Naive thymus-derived CD8-positive, alpha-beta T cell (primary cell): ENCODE data around the gene SORCS2. TPM values are rescaled to one million over a fixed set of nuclear protein-coding genes. Genes with fewer than 3 reads are reported as not detected.
A peak's percentile ranks its signal among the peaks of the same experiment; 100 is the strongest.

Source experiments
- ATAC-seq, 2 donors: fragments of 150-1000 bp; cut with Tn5 transposase in 1 of 2; sonication (Bioruptor Pico), chemical (Tn5 transposase) in 1 of 2; 1 replicate in 1 of 2; 2 replicates in 1 of 2; pipeline ENCODE4 v1.10.0; 2021; ENCODE audit warnings: mild to moderate bottlenecking in 2 of 2, moderate library complexity in 2 of 2
- POLR2A ChIA-PET: fragments of 350-600 bp; sonication (Branson Sonifier 250); formaldehyde crosslinking; loops from one replicate; lab custom pipeline; 2021; ENCODE audit warnings: antibody characterized with exemption; lab: Charles Lee
- DNase-seq, 10 donors: peaks; one replicate each; pipeline versions ENCODE4 v3.0.0 to v3.0.0-alpha.2; 2020 to 2022
- H3K27ac Mint-ChIP-seq, 10 donors: one replicate each; pipeline ENCODE4 v1.8.0; 2020 to 2022; ENCODE audit warnings: mild to moderate bottlenecking in 10 of 10, mixed read lengths in 10 of 10, moderate library complexity in 4 of 10, inconsistent platforms in 1 of 10
- H3K27me3 Mint-ChIP-seq, 5 donors: one replicate each; pipeline ENCODE4 v1.8.0; 2021 to 2022; ENCODE audit warnings: mixed read lengths in 5 of 5
- H3K36me3 Mint-ChIP-seq, 3 donors: one replicate each; pipeline ENCODE4 v1.8.0; 2020 to 2022; ENCODE audit warnings: mixed read lengths in 3 of 3, mild to moderate bottlenecking in 2 of 3, inconsistent platforms in 1 of 3
- H3K4me1 Mint-ChIP-seq, 4 donors: one replicate each; pipeline ENCODE4 v1.8.0; 2021 to 2022; ENCODE audit warnings: mixed read lengths in 4 of 4
- H3K4me3 Mint-ChIP-seq, 10 donors: one replicate each; pipeline ENCODE4 v1.8.0; 2020 to 2022; ENCODE audit warnings: mild to moderate bottlenecking in 10 of 10, mixed read lengths in 10 of 10, moderate library complexity in 6 of 10, inconsistent platforms in 1 of 10
- H3K9me3 Mint-ChIP-seq, 9 donors: one replicate each; pipeline ENCODE4 v1.8.0; 2020 to 2022; ENCODE audit warnings: mixed read lengths in 9 of 9, mild to moderate bottlenecking in 3 of 9, inconsistent platforms in 1 of 9, moderate library complexity in 1 of 9
- polyA plus RNA-seq, 3 donors: library from polyadenylated mRNA; unstranded; fragments of 300-500 nt; fragmentation: Illumina TruSeq; gene quantifications; one replicate each; pipeline ENCODE4 v1.2.3, GENCODE V29; 2021
- total RNA-seq, 8 experiments: library from RNA in 2 of 8; stranded (reverse) in 2 of 8; gene quantifications; one replicate each; pipeline ENCODE4 v1.2.3 and lab custom pipeline; 2021 to 2026

The SORCS2 gene
- total and polyA plus RNA-seq, 5 experiments from 2014 or later, result not detected

DNA sequence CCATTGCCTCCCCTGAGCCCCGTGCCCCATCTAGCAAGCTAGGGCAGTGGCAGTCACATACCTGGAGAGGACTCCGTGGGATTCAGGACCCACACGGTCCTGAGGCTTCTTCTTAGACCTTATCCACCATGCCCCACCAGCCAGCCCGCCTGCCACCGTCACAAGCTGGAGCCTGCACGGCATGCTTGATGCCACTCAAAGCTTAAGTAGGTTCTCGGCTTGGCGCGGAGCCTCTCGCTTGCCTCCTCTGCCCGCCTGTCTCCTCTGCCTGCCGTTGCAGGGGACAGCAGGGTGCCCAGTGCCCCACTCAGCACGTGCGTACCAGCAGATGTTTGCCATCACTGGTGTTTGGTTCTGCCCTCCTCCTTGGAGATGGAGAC, 228.3 kb downstream of the SORCS2 start:
- ATAC-seq (no peak), DNase-seq (peak in 1 of 10 donors; percentile 27)
- H3K27ac Mint-ChIP-seq, result no peak overlapping the region
- peaks cover 3 to 32% (median 8%) of the 10 kb centered on the region in 5 donors for H3K27me3 Mint-ChIP-seq
- no peaks in the 10 kb centered on the region for H3K4me1 Mint-ChIP-seq
- H3K4me3 Mint-ChIP-seq, result no peak overlapping the region
- peaks cover 0 to 9% (median 5%) of the 10 kb centered on the region in 9 donors for H3K9me3 Mint-ChIP-seq
- POLR2A ChIA-PET, result no interaction called here
- peaks cover 0 to 2% (median 0%) of the 10 kb centered on the region in 3 donors for H3K36me3 Mint-ChIP-seq

- DNase-seq (peak in 2 of 10 donors; percentile 4 to 9), ATAC-seq (no peak)
- no peak overlapping the region for H3K27ac Mint-ChIP-seq
- POLR2A ChIA-PET, result no interaction called here
- H3K4me3 Mint-ChIP-seq, result no peak overlapping the region
- H3K4me1 Mint-ChIP-seq, result no peaks in the 10 kb centered on the region
- peaks cover 3 to 23% (median 4%) of the 10 kb centered on the region in 5 donors for H3K27me3 Mint-ChIP-seq
- H3K9me3 Mint-ChIP-seq, result peaks cover 0 to 9% (median 5%) of the 10 kb centered on the region in 9 donors
- H3K36me3 Mint-ChIP-seq, result peaks cover 0 to 2% (median 0%) of the 10 kb centered on the region in 3 donors
Measured at GRCh38 chr4:7421356-7422150, 229.2 kb downstream of the SORCS2 start.

DNA sequence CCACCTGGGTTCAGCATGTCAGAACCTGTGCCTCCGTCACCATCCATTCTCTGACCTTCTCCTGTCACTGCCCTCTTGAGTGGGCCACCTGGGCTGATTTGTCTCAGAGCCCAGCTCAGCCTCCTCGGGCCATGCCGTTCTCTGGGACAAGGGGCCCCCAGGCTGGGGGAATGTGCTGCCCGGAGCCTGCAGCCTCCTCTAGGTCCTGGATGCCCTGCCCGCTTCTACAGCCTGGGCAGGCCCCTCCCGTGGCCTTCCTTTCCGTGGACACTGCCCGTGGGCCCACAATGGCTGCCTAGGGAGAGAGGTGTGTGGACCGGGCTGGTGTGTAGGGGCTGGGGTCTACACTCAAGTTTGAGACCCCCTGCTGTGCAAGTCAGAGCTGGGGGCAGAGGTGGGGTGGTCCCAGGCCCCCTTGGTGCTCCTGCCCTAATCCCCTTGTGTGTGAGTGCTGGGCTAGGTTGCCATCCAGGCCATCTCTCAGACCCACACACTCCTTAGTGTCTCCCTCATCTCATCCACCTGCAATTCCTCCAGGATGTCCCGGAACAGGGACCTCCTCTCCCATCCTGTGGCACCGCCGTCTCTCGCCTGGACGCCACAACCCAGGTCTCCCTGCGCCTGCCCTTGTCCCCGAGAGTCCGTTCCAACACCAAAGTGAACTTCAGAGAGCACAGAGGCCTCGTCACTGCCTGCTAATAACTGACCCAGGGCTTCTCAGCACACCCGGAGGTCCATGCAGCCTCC, 230.0 kb downstream of the SORCS2 start:
- Mint-ChIP-seq H3K9me3 (peaks cover 0 to 9% (median 5%) of the 10 kb centered on the region in 9 donors), H3K27me3 (peaks cover 2 to 22% (median 3%) of the 10 kb centered on the region in 5 donors), H3K4me3 (no peak overlapping the region), H3K27ac (no peak overlapping the region), H3K4me1 (no peaks in the 10 kb centered on the region), H3K36me3 (peaks cover 0 to 2% (median 0%) of the 10 kb centered on the region in 3 donors)
- POLR2A ChIA-PET, result no interaction called here
- DNase-seq (peak in 1 of 10 donors; percentile 11), ATAC-seq (no peak)

- Mint-ChIP-seq H3K9me3 (peaks cover 0 to 9% (median 5%) of the 10 kb centered on the region in 9 donors), H3K36me3 (peaks cover 0 to 2% (median 0%) of the 10 kb centered on the region in 3 donors), H3K4me3 (no peak overlapping the region), H3K27me3 (peaks cover 2 to 19% (median 3%) of the 10 kb centered on the region in 5 donors), H3K4me1 (no peaks in the 10 kb centered on the region), H3K27ac (peak overlapping the region in 2 of 10 donors; percentile 74 to 88)
- DNase-seq, result no peak
- ATAC-seq, result no peak
- POLR2A ChIA-PET, result no interaction called here
Measured at GRCh38 chr4:7422898-7423180, 230.5 kb downstream of the SORCS2 start.

- Mint-ChIP-seq H3K4me1 (no peaks in the 10 kb centered on the region), H3K27me3 (peaks cover 0 to 14% (median 2%) of the 10 kb centered on the region in 5 donors), H3K27ac (peak overlapping the region in 1 of 10 donors; percentile 88), H3K9me3 (peaks cover 0 to 5% (median 2%) of the 10 kb centered on the region in 9 donors), H3K36me3 (peaks cover 0 to 2% (median 0%) of the 10 kb centered on the region in 3 donors), H3K4me3 (no peak overlapping the region)
- peak in 2 of 10 donors; percentile 7 to 11 for DNase-seq
- POLR2A ChIA-PET, result no interaction called here
- ATAC-seq, result no peak
Measured at GRCh38 chr4:7423391-7423790, 231.1 kb downstream of the SORCS2 start.

GRCh38 chr4:7423801-7424552, 231.6 kb downstream of the SORCS2 start:
- H3K27ac Mint-ChIP-seq, result no peak overlapping the region
- DNase-seq, result peak in 2 of 10 donors; percentile 16 to 30

DNA sequence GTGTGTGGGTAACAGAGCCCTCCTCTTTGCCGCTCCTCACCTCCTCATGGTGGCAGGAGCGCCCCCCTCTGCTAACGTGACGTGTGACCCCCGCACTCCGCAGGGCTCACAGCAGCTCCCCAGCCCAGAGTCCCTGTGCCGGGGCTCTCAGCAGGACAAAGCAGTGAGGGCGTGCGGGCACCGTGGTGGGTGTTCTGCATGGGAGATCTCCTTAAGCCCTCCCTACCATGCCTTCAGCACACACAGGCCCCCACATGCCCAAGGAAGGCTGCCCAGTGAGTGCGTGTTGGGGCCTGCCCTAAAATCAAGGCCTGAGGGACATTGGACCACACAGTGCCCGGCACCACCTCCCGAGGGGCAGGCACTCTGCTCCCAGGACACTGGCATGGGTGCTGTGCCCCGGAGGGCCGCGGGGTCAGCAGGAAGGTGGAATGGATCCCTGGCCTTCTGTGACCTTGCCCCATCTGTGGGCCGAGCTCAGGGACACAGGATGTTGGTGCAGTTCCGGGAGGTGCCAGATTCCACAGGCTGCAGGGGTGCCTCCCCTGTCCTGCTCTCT, 232.3 kb downstream of the SORCS2 start:
- peaks cover 0 to 2% (median 0%) of the 10 kb centered on the region in 9 donors for H3K9me3 Mint-ChIP-seq
- POLR2A ChIA-PET, result no interaction called here
- no peaks in the 10 kb centered on the region for H3K36me3 Mint-ChIP-seq
- no peak overlapping the region for H3K27ac Mint-ChIP-seq
- DNase-seq (peak in 2 of 10 donors; percentile 9 to 30), ATAC-seq (no peak)
- no peak overlapping the region for H3K4me3 Mint-ChIP-seq
- peaks cover 0 to 2% (median 0%) of the 10 kb centered on the region in 4 donors for H3K4me1 Mint-ChIP-seq
- peaks cover 0 to 14% (median 2%) of the 10 kb centered on the region in 5 donors for H3K27me3 Mint-ChIP-seq

More at GRCh38 chr4:7423801-7424552, 231.6 kb downstream of the SORCS2 start:
- H3K36me3 Mint-ChIP-seq, result no peaks in the 10 kb centered on the region
- POLR2A ChIA-PET, result no interaction called here
- peaks cover 0 to 2% (median 0%) of the 10 kb centered on the region in 4 donors for H3K4me1 Mint-ChIP-seq
- peaks cover 0 to 14% (median 2%) of the 10 kb centered on the region in 5 donors for H3K27me3 Mint-ChIP-seq
- H3K9me3 Mint-ChIP-seq, result peaks cover 0 to 2% (median 0%) of the 10 kb centered on the region in 9 donors
- ATAC-seq, result no peak
- H3K4me3 Mint-ChIP-seq, result no peak overlapping the region

DNA sequence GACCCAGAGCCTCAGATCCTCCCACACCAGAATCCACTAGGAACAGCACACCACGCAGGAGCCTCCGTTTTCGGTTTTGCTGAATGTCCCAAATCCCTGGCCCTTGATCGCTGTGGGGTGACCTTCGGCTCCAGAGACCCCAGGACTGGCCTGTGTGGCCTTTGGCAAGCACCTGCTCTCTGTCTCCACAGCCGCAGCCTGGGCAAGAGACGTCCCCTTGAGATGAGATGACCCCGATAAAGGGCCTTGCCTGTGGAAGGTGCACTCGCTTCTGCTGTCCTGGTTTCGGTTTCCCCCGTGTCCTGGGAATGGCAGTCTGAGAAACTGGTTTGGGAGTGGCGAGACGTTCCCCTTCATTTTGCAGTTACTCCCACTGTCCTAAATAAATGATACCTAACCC, 232.8 kb downstream of the SORCS2 start:
- ATAC-seq (no peak), DNase-seq (peak in 2 of 10 donors; percentile 10 to 31)
- peaks cover 0 to 2% (median 0%) of the 10 kb centered on the region in 4 donors for H3K4me1 Mint-ChIP-seq

DNA sequence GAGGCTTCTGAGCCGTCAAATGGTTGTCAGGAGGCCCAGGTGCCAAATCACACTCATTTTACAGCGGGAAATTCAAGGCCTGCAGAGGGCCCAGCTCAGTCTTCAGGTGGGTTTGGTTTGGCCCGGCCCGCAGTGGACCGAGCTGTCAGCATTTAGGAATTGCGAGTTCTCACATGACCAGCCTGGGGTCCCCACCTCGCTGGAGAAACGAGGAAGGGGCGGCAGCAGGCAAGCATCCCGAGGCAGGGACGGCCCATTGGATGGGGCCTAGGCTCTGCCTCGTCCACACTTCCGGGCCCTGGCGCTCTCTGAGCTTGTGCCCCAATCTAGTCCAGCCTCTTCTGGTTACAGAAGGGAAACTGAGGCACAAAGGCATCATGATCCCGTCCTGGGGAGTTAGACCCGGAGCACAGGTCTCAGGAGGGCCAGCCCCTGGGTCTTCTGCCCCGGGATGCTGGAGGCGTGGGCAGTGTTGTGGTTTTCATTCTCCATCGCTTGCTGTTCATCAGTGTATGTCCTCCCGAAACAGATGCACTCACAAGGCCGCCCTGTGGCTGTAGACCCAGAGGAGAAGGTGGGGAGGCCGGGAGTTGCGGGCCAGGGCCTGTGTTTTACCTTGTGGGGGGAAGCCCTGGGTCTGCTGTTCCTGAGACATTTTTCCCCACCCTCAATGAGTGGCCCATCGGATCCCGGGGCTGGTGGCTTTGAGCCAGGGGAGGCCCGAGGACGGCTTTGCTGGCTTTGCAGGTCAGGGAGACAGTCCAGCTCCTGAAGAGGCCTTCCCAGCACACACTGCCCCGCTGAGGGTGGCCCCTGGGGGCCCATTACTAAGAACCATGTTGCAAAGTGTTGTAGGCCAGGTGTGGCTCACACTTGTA, 233.5 kb downstream of the SORCS2 start:
- peaks cover 0 to 14% (median 3%) of the 10 kb centered on the region in 5 donors for H3K27me3 Mint-ChIP-seq
- no peak overlapping the region for H3K4me3 Mint-ChIP-seq
- DNase-seq (peak in 2 of 10 donors; percentile 13 to 40), ATAC-seq (no peak)
- H3K27ac Mint-ChIP-seq, result no peak overlapping the region
- peaks cover 0 to 2% (median 0%) of the 10 kb centered on the region in 4 donors for H3K4me1 Mint-ChIP-seq
- POLR2A ChIA-PET, result no interaction called here
- no peaks in the 10 kb centered on the region for H3K36me3 Mint-ChIP-seq
- H3K9me3 Mint-ChIP-seq, result peaks cover 0 to under 1% (median 0%) of the 10 kb centered on the region in 9 donors

More for the DNA sequence above, 232.8 kb downstream of the SORCS2 start:
- Mint-ChIP-seq H3K27me3 (peaks cover 0 to 14% (median 2%) of the 10 kb centered on the region in 5 donors), H3K4me3 (no peak overlapping the region), H3K27ac (no peak overlapping the region), H3K9me3 (peaks cover 0 to 2% (median 0%) of the 10 kb centered on the region in 9 donors), H3K36me3 (no peaks in the 10 kb centered on the region)
- POLR2A ChIA-PET, result no interaction called here

DNA sequence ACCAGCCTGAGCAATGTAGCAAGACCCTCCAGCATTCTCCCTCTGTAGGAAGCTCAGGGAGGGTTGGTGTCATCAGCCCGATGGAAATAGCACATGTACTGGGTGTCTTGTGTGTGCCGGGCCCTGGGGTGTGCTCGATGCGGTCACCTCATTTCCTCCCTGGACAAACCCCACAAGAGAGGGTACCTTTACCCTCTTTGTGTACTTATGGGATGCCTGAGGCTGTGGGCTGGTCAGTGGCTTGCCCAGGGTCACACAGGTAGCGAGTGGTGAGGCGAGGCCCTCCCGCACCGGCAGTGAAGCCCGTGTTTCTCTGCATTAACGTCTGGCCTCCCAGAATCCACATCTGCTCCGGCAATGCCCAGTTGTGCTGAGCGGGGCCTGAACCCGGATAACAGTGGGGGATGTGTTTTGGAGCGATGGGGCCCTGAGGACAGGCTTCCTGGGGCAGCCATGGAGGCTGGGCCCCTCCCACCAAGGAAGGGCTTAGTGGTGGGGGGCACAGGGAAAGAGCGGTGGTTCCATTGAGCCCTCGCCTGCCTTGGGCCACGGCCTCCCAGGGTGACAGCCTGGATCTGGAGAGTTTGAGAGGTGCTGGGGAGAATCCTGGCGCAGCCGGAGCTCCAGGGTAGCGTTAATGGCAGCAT, 234.3 kb downstream of the SORCS2 start:
- ATAC-seq (no peak), DNase-seq (peak in 2 of 10 donors; percentile 4 to 60)
- Mint-ChIP-seq H3K9me3 (no peaks in the 10 kb centered on the region), H3K4me3 (no peak overlapping the region), H3K27ac (no peak overlapping the region), H3K27me3 (peaks cover 0 to 14% (median 3%) of the 10 kb centered on the region in 5 donors), H3K36me3 (no peaks in the 10 kb centered on the region), H3K4me1 (peaks cover 0 to 2% (median 0%) of the 10 kb centered on the region in 4 donors)
- POLR2A ChIA-PET, result no interaction called here

- peaks cover 0 to 11% (median 3%) of the 10 kb centered on the region in 5 donors for H3K27me3 Mint-ChIP-seq
- peaks cover 0 to 2% (median 0%) of the 10 kb centered on the region in 4 donors for H3K4me1 Mint-ChIP-seq
- H3K9me3 Mint-ChIP-seq, result no peaks in the 10 kb centered on the region
- H3K27ac Mint-ChIP-seq, result no peak overlapping the region
- peak in 2 of 10 donors; percentile 7 to 26 for DNase-seq
- ATAC-seq, result no peak
- POLR2A ChIA-PET, result no interaction called here
- H3K36me3 Mint-ChIP-seq, result no peaks in the 10 kb centered on the region
- H3K4me3 Mint-ChIP-seq, result no peak overlapping the region
Measured at GRCh38 chr4:7427361-7427760, 235.0 kb downstream of the SORCS2 start.
